ENCODE measurements around the gene TRAF4.

Gene TRAF4, protein sequence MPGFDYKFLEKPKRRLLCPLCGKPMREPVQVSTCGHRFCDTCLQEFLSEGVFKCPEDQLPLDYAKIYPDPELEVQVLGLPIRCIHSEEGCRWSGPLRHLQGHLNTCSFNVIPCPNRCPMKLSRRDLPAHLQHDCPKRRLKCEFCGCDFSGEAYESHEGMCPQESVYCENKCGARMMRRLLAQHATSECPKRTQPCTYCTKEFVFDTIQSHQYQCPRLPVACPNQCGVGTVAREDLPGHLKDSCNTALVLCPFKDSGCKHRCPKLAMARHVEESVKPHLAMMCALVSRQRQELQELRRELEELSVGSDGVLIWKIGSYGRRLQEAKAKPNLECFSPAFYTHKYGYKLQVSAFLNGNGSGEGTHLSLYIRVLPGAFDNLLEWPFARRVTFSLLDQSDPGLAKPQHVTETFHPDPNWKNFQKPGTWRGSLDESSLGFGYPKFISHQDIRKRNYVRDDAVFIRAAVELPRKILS

DNA sequence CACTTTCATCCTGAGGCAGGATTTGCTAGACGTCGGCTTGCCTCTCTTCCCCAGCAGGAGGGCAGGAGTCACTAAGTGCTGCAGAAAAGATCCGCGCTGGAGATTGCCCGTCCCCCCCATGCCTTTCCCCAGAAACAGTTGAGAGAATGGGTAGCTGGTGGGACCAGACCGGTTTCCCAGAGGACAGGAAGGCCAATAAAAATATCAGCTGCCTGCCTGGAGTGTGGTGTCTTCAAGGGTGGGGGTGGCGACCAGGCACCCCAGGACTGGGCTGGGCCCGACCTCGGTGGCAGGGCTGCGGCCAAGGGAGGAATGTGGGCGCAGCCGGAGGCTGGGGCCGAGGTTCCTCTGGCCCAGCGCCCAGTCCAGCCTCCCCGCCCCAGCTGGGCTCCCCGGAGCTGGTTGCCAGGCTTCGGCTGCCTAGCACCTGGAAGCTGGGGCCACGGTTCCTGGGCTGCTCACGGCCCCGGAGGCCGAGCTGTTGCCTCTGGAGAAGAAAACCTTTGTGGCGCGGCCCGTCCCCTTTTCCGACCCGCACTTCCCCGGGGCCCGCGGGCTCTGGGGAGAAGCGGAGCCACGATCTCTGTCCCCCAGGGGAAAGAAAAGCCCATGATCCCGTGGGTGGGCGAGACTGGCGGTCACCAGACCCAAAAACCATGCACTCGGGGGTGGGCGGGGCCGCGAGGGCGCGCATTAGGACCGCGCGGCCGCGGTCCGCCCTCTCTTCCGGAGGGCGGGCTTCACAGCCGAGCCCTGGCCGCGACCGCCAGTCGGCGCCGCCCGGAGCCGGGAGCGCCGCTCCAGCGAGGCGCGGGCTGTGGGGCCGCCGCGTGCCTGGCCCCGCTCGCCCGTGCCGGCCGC, at the start of gene TRAF4:
Gene TRAF4 (plus strand): TSS at position 769 of the 861 bp plus-strand sequence. CDS start 102 bp downstream, outside the sequence.
- DNase-seq (ENCODE audit: low spot score) = peak; percentile 97

DNA sequence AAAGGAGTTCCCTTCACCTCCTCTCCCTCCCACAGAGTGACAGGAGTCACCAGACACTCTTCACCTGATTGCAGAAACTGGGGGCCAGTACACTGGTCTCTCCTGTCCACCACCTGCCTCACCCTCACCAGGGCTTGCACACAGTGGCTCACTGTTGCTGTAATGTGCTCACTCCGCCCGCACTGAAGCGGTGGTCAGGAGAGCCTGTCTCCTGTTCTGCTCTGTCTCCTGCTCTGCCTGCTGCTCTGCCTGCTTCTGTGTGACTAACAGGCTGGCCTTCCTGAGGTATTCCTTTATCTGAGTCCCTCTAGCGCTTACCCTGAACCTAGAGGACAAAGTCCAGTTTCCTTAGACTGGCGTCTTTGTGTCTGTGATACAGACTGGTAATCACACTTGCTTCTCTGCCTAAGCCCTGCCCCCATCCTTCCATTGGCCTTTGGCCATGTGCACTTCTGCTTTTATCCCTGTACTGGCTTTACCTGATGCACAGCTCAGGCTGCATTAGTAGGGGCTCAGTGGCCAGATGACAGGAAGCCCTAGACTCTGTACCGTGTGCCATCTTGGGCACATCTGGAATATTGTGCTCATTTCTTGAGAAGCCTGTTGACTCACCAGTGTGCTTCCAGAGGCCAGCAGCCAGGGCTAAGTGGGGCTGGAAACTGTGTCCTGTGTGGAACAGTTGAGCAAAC, 45.4 kb upstream of the TRAF4 start:
- DNase-seq (ENCODE audit: low spot score) = peak; percentile 71

DNA sequence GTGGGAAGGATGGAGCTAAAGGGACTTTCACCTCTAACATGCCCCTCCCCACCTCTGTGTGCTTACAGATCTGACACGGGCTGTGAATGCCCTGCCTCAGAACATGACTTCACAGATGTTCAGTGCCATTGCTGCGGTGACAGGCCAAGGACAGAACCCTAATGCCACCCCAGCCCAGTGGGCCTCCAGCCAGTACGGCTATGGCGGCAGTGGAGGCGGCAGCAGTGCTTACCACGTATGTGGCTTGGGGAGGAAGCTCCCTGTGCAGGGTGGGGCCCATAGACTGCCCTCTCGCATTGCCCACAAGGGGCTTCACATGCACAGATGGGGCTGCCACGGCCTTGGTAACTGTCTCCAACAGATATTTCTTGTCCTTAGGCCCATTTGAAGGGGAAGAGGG, 43.5 kb upstream of the TRAF4 start:
- DNase-seq (ENCODE audit: low spot score) = no peak

DNA sequence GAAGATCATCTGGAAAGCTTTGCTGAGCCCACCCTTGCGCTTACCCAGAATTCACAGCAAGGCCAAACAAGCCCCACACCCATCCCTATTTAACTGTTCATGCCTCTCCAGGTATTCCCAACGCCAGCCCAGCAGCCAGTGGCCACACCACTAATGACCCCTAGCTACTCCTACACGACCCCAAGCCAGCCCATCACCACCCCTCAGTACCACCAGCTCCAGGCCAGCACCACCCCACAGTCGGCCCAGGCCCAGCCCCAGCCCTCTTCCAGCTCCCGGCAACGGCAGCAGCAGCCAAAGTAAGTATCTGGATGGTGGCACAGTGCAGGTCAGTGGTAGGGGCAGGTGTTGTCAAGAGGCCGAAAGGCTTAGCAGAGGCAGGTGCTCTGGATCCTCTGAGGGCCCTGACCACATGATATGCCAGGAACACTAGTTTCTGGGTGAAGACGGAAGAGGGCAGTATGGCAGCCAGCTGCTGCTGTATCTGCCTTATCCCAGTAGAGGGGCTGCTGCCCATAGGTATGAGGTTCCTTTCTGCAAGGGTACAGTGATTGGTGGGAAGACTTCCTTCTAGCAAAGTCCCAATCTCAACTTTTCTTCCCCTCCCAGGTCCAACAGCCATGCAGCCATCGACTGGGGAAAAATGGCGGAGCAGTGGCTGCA, 42.9 kb upstream of the TRAF4 start:
- DNase-seq (ENCODE audit: low spot score) = no peak

DNA sequence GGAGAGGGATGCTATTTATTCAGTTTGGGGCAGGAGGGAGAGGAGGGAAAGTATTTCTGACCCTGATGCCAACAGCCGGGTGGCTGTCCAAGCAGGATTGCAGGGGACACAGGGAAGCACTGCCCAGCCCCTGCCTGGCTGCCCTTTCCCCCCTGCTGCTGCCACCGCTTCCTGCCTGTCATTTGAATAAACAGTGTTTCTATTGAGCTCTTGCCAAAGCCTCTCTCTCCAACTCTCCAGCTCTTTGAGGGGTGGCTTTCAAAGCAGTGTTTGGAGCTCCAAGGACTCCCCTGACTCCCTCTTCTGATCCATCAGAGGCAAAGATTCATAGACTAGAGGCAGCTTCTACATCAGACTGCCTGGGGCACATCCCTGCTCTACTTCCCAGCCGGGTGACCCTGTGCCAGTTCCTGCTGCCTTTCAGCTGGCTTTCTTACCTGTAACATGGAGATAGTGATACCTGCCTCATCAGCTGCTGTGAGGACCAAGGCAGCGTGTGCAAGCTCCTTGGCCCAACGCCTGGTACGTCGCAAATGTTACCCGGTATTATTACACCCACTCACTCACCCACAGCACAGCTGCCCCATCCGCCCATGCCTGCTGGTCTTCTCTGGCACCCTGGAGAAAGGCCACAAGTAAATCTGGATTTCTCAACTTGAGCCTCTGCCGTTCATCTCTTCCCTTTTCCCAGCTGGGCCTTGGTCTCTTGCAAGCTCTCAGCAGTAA, 41.6 kb upstream of the TRAF4 start:
- DNase-seq (ENCODE audit: low spot score) = no peak

DNA sequence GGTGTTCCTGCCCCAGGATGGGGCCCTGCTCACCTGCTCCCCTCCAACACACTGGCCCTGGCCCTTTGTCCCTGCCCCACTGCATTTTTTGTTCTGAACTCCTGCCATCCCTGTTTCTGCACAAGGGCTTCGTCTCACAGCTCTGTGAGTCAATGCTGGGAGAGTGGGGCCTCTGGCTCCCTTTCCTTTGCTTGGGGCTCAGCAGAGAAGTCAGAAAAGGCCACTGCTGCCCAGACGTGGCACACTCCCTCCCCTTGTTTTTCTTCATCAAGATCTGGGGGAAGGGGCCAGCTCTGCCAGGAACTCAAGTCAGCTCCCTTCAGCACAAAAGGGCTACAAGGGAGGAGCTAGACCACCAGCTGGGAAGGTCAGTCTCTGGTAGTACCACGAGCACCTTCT, 41.1 kb upstream of the TRAF4 start:
- no peak for DNase-seq (ENCODE audit: low spot score)

DNA sequence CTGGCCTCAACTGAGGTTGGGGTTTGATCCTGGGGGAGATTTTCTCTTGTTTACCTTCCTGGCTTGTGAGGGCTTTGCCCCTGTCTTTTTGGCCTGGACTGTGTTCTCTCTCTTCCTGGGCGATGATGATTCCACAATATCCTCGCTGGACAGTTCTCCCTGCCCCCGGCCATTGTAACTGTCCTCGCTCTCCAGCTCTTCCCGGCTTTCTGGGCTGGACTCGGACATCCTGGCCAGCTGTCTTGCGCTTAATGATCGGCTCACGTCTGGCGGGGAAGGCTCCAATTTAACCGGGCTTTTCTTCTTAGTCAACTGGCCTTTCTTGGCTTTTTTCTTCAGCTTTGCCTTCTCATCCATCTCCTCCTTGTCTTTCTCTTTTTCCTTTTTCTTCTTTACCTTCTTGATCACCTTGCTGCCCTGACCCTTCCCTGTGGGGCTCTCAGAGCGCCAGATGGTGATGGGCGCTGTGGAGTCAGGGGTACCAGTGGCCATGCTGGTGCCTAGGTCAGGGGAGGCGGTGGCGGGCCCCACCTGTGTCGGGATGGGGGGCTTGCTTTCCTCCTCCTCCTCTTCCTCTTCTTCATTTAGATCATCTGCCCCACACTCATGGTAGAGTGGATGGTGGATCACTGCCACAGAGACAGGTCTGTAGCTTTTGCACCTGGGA, 40.1 kb upstream of the TRAF4 start:
- DNase-seq (ENCODE audit: low spot score) = no peak

DNA sequence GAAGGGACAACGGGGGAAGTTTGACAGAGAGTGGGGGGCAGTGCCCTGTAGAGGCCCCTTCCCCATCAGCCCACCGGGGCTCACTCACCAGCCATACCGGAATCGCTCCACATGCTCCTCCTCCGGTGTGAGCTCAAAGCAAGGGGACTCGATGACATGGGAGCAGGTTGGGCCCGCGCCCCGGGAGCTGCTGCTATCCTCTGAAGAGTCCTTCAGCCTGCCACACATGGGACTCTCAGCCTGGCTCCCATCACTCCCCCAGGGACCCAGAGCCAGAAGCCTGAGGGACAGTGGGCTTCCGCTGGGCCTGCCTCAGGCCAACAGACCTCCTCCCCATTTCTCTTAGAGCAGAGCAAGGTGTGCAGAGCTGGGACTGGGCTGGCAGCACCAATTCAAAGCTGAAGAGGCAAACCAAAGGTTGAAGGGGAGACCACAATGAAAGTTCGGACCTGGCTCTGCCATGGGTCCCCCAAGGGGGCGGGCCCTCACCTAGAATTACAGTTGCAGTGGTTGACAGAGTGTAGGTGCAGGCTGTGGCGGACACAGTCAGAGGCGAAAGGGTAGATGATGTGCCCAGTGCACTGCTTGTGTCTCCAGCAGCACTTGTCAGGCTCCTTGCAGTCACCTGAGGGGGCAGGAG, 39.5 kb upstream of the TRAF4 start:
- no peak for DNase-seq (ENCODE audit: low spot score)

DNA sequence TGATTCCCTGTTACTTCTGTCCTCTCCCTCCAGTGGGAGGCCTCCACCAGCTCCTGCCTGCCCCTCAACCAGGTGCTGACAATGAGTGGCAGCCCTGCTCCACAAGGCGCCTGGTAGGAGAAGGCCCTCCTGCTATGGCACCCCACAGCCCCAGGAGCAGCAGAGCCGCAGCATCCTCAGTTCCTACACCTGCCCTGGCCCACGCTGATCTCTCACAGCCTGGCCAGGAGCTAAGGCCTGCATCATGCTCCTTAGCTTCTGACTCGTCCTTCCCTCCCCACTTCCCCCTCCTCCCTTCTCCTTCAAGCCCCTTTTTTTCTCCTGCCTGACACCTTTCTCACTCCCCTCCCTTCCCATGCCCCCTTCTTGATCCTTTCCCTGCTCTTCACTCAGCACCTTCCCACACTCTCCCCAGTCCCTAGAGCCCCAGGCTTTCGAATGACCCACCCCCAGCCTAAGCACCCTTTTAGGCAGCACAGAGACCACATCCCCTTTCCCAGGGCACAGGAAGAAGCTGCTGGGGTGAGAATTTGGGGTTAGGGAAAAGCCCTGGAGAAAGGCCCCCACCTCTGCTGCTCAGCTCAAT, 38.6 kb upstream of the TRAF4 start:
- no peak for DNase-seq (ENCODE audit: low spot score)

DNA sequence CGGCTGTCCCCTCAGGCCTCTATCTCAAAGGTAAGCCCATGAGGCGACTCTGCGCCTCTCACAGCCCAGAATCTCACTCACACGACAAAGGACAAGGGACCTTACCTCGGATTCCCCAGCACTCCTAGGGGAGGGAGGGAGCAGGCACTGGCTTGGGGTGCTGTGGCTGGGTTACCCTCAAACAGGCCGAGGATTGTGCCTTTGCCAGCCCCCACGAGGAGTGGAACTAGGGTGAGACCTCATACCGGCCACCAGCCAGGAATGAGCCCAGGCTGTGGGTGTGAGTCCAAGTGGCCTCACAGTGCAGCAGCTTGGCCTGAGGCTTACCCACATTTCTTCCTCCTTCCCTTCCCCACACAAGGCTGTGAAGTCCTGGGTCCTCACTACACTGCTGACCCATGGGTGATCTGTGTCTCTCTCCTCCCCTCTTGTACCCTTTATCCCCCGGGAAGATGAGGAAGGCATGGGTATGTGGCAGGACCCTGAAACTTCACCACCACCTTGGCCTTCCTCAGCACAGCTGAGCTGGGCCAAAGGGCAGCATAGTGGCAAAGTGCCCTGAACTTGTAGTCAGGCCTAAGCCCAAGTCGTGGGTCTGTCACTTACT, 38.0 kb upstream of the TRAF4 start:
- DNase-seq (ENCODE audit: low spot score) = no peak

DNA sequence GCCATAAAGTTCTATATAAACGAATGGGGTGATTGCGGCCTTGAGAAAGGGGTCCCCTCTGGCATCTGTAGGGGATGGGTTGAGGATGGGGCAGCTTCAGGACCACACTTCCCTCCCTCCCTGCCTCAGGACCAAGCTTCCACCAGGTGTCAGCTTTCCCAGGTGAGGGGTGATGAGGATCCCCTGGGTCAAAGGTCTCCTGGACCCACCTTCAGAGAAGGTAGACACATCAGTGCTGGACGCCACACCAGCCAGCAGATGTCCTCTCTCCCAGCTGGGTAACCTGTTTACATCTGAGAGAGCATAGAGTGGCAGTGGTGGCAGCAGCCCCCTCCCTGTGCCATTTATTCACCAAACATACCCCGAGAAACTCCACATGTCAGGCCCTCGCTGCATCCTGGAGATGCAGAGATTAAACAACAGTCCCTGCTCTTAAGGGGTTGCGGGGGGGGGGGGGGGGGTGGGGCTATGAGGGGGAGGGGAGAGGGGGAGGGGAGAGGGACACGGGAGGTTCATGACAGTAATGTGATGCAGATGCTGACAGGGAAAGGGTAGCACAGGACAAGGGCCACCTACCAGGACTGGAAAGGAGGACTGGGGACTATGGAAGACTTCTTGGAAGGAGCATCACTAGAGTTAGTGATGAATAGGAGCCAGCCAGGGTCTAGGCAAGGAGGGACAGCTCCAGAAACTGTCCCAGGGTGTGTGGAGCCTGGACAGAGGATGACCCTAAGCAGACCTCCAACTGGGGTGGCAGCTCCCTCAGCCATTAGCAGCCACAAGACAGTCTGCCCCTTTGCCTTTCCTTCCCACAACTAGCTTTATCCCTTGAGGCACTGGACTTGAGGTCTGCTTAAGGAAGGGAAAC, 37.1 kb upstream of the TRAF4 start:
- no peak for DNase-seq (ENCODE audit: low spot score)

DNA sequence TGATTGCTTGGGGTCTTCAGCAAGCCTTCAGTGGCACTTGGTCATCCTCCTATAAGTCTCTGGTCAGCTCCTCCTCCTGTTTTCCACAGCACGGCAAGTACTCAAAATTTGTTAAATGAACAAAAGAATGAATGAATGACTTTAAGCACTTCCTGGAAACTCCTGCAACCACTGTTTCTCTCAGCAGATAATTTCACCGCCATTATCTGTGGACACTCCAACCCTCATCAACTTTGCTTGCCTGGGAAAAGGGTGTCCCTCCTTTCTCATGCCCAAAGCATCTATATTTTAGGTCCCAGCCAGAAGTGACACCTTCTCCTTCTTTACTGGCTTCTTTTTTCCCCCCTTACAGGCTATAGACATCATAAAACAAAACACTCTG, 36.5 kb upstream of the TRAF4 start:
- DNase-seq (ENCODE audit: low spot score) = no peak

DNA sequence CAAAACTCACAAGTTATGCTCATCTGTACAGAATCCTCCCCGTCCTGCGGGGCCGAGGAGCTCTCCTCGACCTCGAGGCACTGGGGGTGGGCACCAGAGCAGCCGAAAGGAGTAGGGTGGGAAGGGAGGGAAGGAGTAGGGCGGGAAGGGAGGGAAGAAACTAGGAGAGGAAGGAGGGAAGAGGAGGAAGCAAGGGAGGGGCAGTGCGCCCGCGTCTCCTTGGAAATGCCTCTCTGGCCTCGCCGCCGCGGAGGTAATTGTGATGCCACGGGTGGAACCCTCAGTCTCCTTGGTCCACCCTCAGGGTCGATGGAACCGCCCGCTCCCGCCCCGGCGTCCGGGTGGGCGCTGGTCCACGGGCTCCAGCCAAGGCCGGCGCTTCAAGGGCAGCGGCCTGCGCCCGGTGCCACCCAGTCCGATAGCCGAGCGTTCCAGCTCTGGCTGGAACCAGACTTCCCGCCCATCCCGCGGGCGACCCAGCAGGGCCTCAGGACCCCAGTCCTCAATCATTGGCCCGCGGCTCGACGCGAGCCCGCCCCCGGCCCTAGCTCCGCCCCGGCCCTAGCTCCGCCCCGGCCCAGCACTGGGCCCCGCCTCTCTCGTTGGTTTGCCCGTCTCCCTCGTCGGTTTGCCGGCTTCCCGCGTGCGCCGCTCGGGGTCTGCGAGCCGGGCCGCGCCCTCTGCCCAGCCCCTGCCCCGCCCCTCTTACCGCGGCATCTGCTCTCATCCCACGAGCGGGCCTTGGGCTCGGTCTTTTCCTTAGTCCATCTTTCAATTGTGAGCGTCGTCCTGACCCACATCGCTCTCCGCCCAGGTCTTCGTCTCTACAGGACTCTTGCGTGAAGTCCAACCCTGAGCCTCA, 32.7 kb upstream of the TRAF4 start:
- peak; percentile 71 for DNase-seq (ENCODE audit: low spot score)

DNA sequence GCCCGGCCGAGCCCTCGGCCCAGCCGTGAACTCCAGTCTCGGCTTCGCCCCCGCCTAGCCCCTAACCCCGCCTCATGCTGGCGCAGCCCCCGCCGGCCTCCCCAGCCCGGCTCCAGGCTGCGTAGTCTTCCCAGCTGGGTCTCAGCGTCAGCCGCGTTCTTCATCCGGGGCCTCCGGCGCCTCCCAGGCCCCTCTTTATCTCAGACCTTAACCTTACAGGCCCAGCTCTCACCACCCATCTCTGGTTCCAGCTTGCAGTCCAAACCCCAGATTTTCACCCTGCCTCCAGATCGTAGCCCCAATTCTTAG, 32.1 kb upstream of the TRAF4 start, which contains the start of gene PROCA1:
Gene PROCA1 (minus strand): TSS at position 166 of the 309 bp plus-strand sequence. CDS start 228 bp downstream, outside the sequence.
- no peak for DNase-seq (ENCODE audit: low spot score)

DNA sequence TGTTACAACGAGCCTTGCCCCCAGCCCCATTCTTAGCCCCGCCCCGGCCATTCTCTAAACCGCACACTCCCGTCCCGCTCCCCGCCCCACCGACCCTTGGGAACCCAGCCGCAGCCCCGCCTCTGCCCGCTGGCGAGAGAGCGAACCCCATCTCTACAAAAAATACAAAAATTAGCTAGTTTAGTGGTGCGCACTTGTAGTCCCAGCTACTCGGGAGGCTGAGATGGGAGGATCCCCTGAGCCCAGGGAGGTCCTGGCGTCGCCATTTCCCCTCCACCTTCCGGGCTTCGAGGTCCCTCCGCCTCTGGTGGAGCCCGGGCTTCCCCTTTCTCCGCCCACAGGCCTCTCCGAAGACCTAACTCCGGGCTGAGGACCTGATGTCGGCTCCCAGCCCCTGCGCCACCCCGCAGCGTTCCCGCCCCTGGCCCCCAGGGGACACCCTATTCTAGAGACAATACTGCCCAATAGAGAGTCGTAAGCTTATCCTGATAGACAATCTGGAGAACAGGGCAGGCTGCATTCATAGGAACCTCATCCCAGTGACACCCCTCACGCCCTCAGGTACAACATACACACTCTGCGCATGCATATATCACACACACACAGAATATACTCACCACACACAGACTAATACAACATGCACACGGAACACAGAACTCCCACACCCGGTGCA, 31.6 kb upstream of the TRAF4 start:
- no peak for DNase-seq (ENCODE audit: low spot score)

DNA sequence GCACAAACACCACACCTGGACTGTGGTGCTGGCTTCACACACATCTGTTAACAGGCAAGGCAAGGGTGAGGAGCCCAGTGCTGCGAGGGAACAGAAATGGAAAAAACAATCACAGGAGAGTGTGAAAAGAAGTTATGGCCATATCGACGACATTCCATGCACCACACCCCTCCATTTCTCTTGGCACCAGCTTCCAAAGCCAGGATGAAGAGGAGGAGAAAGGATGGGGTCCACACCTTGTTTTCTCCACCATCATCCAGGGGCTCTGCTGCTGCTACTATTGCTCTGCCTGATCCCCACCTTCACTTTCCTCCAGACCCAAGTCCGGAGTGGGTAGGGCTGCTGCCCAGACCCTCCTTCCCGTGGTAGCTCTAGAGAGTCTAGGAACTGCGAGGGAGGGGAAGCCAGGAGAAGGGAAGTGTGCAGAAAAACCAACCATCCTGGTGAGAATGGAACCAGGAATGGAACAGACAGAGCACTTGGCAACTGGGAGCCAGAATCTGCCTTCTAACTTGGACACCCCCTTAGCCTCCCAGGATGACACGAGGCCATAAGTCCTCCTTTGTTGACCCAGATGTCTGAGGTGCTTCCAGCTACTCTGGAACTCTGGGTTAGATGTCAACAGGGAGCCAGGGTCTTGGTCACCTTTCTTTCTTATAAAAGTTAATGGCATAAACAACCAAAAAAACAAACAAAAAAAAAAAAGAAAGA, 31.0 kb upstream of the TRAF4 start:
- DNase-seq (ENCODE audit: low spot score) = no peak

Measured in SW480 (cell line).